Thoracic aorta (tissue), 2 donors: Measurements from ENCODE around the gene SNX25. TPM values are rescaled to one million over a fixed set of nuclear protein-coding genes. Genes with fewer than 3 reads are reported as not detected.
"Not testable (repeated sequence)": the region's sequence is repeated elsewhere in the genome, so short reads cannot be mapped to it uniquely, and the experiment has no call there.

Experiments used
- ATAC-seq: fragments of 150-250 bp; one replicate; pipeline ENCODE4 v1.8.0; 2017; ENCODE audit warnings: low read depth; ENCODE audit not compliant: insufficient number of reproducible peaks, low FRiP score
- DNase-seq: peaks from one replicate; pipeline ENCODE4 v3.0.0-alpha.2; 2020; ENCODE audit warnings: low spot score
- H3K27ac ChIP-seq, 2 donors: fragments of 200-600 bp; sonication (generic); 1 replicate in 1 of 2; 2 replicates in 1 of 2; pipeline ENCODE4 v1.5.1; 2016; ENCODE audit warnings: mild to moderate bottlenecking in 2 of 2, moderate library complexity in 2 of 2
- H3K27me3 ChIP-seq: fragments of 200-600 bp; sonication (generic); replicated peaks from 2 replicates; pipeline ENCODE4 v1.6.0; 2016; ENCODE audit warnings: mild to moderate bottlenecking; ENCODE audit not compliant: insufficient read depth
- H3K36me3 ChIP-seq: fragments of 200-600 bp; sonication (generic); one replicate; pipeline ENCODE4 v1.5.1; 2016
- H3K4me1 ChIP-seq, 2 donors: fragments of 200-600 bp; sonication (generic); 1 replicate in 1 of 2; 2 replicates in 1 of 2; pipeline versions ENCODE4 v1.5.1 to v1.6.0; 2016; ENCODE audit warnings: low read depth in 2 of 2, mild to moderate bottlenecking in 1 of 2; ENCODE audit not compliant: control insufficient read depth in 1 of 2
- H3K4me3 ChIP-seq: fragments of 200-600 bp; sonication (generic); 2 replicates; pipeline ENCODE4 v1.5.1; 2016; ENCODE audit warnings: mild to moderate bottlenecking
- H3K9me3 ChIP-seq: fragments of 200-600 bp; sonication (generic); 2 replicates; pipeline ENCODE4 v1.5.1; 2016
- CTCF ChIP-seq: fragments of 200-600 bp; sonication (generic); IDR thresholded peaks from one replicate; pipeline ENCODE4 v1.5.1; 2019; ENCODE audit warnings: antibody characterized with exemption
- total RNA-seq, 2 donors: library from RNA; depleted of rRNA; stranded (reverse); fragments of >200 nt; gene quantifications; one replicate each; pipeline versions ENCODE4 v1.1.0 to v1.2.3, GENCODE V29; 2016

The SNX25 gene
- total RNA-seq, 2 donors from 2014 or later = 31.3 to 38.0 TPM

- TF ChIP-seq CTCF = no peak
- Histone ChIP-seq H3K27ac (peak overlapping the region; percentile 98 to 99), H3K36me3 (no peaks in the 10 kb centered on the region), H3K27me3 (no peaks in the 10 kb centered on the region), H3K4me3 (peak overlapping the region; percentile 98), H3K4me1 (peaks cover 20 to 47% of the 10 kb centered on the region in 2 donors), H3K9me3 (no peaks in the 10 kb centered on the region)
- DNase-seq (no peak), ATAC-seq (no peak)
Observed at GRCh38 chr4:185202984-185203485, 6.4 kb upstream of the SNX25 start.

- ATAC-seq (peak; percentile 83), DNase-seq (peak; percentile 69)
- Histone ChIP-seq H3K36me3 (no peaks in the 10 kb centered on the region), H3K4me1 (peaks cover 20 to 44% of the 10 kb centered on the region in 2 donors), H3K27me3 (no peaks in the 10 kb centered on the region), H3K9me3 (no peaks in the 10 kb centered on the region), H3K4me3 (peak within 1 kb of the TSS; percentile 98), H3K27ac (peak within 1 kb of the TSS; percentile 98 to 99)
- TF ChIP-seq CTCF = no peak
Observed at GRCh38 chr4:185203486-185204237, 5.7 kb upstream of the SNX25 start, which contains the start of gene CFAP97. Gene CFAP97, minus strand, starts transcription at chr4:185204000. Its CDS starts 12,804 bp downstream, at chr4:185191196.

- Histone ChIP-seq H3K4me3 (peak overlapping the region; percentile 98), H3K4me1 (peaks cover 20 to 44% of the 10 kb centered on the region in 2 donors), H3K27me3 (no peaks in the 10 kb centered on the region), H3K36me3 (no peaks in the 10 kb centered on the region), H3K27ac (peak overlapping the region; percentile 52 to 99), H3K9me3 (no peaks in the 10 kb centered on the region)
- TF ChIP-seq CTCF = no peak
- no peak for DNase-seq
- no peak for ATAC-seq
Observed at GRCh38 chr4:185204238-185204910, 5.0 kb upstream of the SNX25 start.

GRCh38 chr4:185205073-185205472 lies 4.3 kb upstream of the SNX25 start:
- H3K27me3 ChIP-seq, DNase-seq, H3K9me3 ChIP-seq, H3K36me3 ChIP-seq, H3K4me3 ChIP-seq, ATAC-seq: not testable (repeated sequence)
- Histone ChIP-seq H3K27ac (peak overlapping the region; percentile 52 to 99), H3K4me1 (peaks cover 17 to 38% of the 10 kb centered on the region in 2 donors)

GRCh38 chr4:185205697-185206342 lies 3.6 kb upstream of the SNX25 start:
- Histone ChIP-seq H3K27ac (no peak overlapping the region), H3K27me3 (no peaks in the 10 kb centered on the region), H3K9me3 (no peaks in the 10 kb centered on the region), H3K4me1 (peaks cover 17 to 38% of the 10 kb centered on the region in 2 donors), H3K4me3 (no peak overlapping the region), H3K36me3 (no peaks in the 10 kb centered on the region)
- DNase-seq = no peak
- no peak for ATAC-seq
- no peak for TF ChIP-seq CTCF
